Keratinocyte (primary cell): ENCODE measurements around the gene RNF144A. TPM values are rescaled to one million over a fixed set of nuclear protein-coding genes. Genes with fewer than 3 reads are reported as not detected.

Experiments
- DNase-seq: peaks from one replicate; pipeline ENCODE4 v3.0.0-alpha.2; 2011; ENCODE audit warnings: low read depth, missing footprints, low spot score
- FAIRE-seq: peaks from 2 replicates; lab custom pipeline; 2011; peaks lifted over from hg19 to GRCh38; lab: Jason Lieb, UNC
- H2AFZ ChIP-seq: 2 replicates; pipeline ENCODE4 v1.6.0; 2012; ENCODE audit warnings: low read length, control low read depth, inconsistent platforms; ENCODE audit not compliant: control insufficient read depth
- H3K27ac ChIP-seq: 2 replicates; pipeline ENCODE4 v1.5.1; 2011; ENCODE audit warnings: low read length; ENCODE audit not compliant: control insufficient read depth, insufficient read depth
- H3K27me3 ChIP-seq: 3 replicates; pipeline ENCODE4 v1.6.0; 2011; ENCODE audit warnings: low read length; ENCODE audit not compliant: control insufficient read depth, insufficient read depth; ENCODE audit errors: extremely low read depth
- H3K36me3 ChIP-seq, 2 experiments: 2 replicates in 1 of 2; 3 replicates in 1 of 2; pipeline ENCODE4 v1.5.1; 2011; ENCODE audit warnings: low read length in 2 of 2, mild to moderate bottlenecking in 1 of 2; ENCODE audit not compliant: control insufficient read depth in 2 of 2, insufficient read depth in 2 of 2; ENCODE audit errors: extremely low read depth in 1 of 2
- H3K4me1 ChIP-seq: 3 replicates; pipeline ENCODE4 v1.5.1; 2011; ENCODE audit warnings: low read length; ENCODE audit not compliant: control insufficient read depth, insufficient read depth; ENCODE audit errors: extremely low read depth
- H3K4me2 ChIP-seq: 3 replicates; pipeline ENCODE4 v1.6.0; 2011; ENCODE audit warnings: low read depth, low read length; ENCODE audit not compliant: control insufficient read depth, insufficient read depth; ENCODE audit errors: extremely low read depth
- H3K4me3 ChIP-seq, 3 experiments: fragments of 200-600 bp in 1 of 3; sonication (generic) in 1 of 3; 2 replicates in 2 of 3; 3 replicates in 1 of 3; pipeline ENCODE4 v1.5.1; 2011 to 2016; ENCODE audit warnings: low read length in 3 of 3, mild to moderate bottlenecking in 3 of 3, control low read depth in 2 of 3, inconsistent platforms in 1 of 3, low read depth in 1 of 3, mixed read lengths in 1 of 3, mixed run types in 1 of 3, moderate library complexity in 1 of 3; ENCODE audit not compliant: control insufficient read depth in 2 of 3, insufficient read depth in 2 of 3; ENCODE audit errors: extremely low read depth in 1 of 3
- H3K79me2 ChIP-seq: 2 replicates; pipeline ENCODE4 v1.6.0; 2012; ENCODE audit warnings: low read length; ENCODE audit not compliant: control insufficient read depth, insufficient read depth
- H3K9ac ChIP-seq: 3 replicates; pipeline ENCODE4 v1.6.0; 2011; ENCODE audit warnings: low read length; ENCODE audit not compliant: control insufficient read depth, insufficient read depth; ENCODE audit errors: extremely low read depth
- H3K9me1 ChIP-seq: 3 replicates; pipeline ENCODE4 v1.6.0; 2011; ENCODE audit warnings: low read length; ENCODE audit not compliant: control insufficient read depth, insufficient read depth; ENCODE audit errors: extremely low read depth
- H3K9me3 ChIP-seq: 2 replicates; pipeline ENCODE4 v1.5.1; 2012; ENCODE audit warnings: low read depth, low read length; ENCODE audit not compliant: control insufficient read depth
- H4K20me1 ChIP-seq: 3 replicates; pipeline ENCODE4 v1.6.0; 2011; ENCODE audit warnings: low read length; ENCODE audit not compliant: control insufficient read depth, insufficient read depth; ENCODE audit errors: extremely low read depth
- EZH2 ChIP-seq: IDR thresholded peaks from one replicate; pipeline ENCODE4 v1.6.1; 2012; ENCODE audit warnings: inconsistent platforms, mild to moderate bottlenecking, low read length, moderate library complexity
- dilution Hi-C: fragments of 300-500 bp; cut with MboI; formaldehyde crosslinking; loops from one replicate; pipeline ENCODE4 v1.7.0; 2020; ENCODE audit warnings: low sequenced_read_pairs; ENCODE audit not compliant: extremely low pct_ligation_motif_present
- polyA plus RNA-seq, 5 experiments: library from polyadenylated mRNA; depleted of rRNA in 3 of 5; stranded (reverse) in 3 of 5; stranded (forward) in 1 of 5; unstranded in 1 of 5; fragments of >200 nt; gene quantifications; 1 replicate in 1 of 5; 2 replicates in 3 of 5; 3 replicates in 1 of 5; pipeline versions ENCODE4 v1.2.1 to v1.2.3, GENCODE V29; 2011 to 2012; ENCODE audit warnings: missing spikeins in 2 of 5, low read depth in 1 of 5, low replicate concordance in 1 of 5
- TF ChIP-seq, protein P1 (sequence below), 3 experiments: IDR thresholded peaks in 1 of 3; conservative IDR thresholded peaks in 1 of 3; optimal IDR thresholded peaks in 1 of 3; 2 replicates in 2 of 3; 3 replicates in 1 of 3; pipeline versions ENCODE3 to v1.5.1; 2011; ENCODE audit warnings: low read length in 3 of 3, mild to moderate bottlenecking in 3 of 3, moderate library complexity in 2 of 3, control low read depth in 1 of 3, inconsistent platforms in 1 of 3; ENCODE audit not compliant: insufficient read depth in 2 of 3; ENCODE audit errors: extremely low read depth in 1 of 3

RNF144A gene
- polyA plus RNA-seq, 1 donor (not counting 4 experiments of a cell fraction or from before 2014, with no cell fraction given) = 1.4 TPM

- Histone ChIP-seq H3K9me1 (no peaks in the 10 kb centered on the region), H4K20me1 (no peaks in the 10 kb centered on the region), H3K79me2 (no peaks in the 10 kb centered on the region), H3K9me3 (no peaks in the 10 kb centered on the region), H3K27ac (no peak overlapping the region), H3K4me1 (no peaks in the 10 kb centered on the region), H3K36me3 (no peaks in the 10 kb centered on the region), H3K4me2 (no peak overlapping the region), H3K4me3 (no peak overlapping the region), H2AFZ (no peak overlapping the region), H3K27me3 (no peaks in the 10 kb centered on the region), H3K9ac (no peak overlapping the region)
- dilution Hi-C loops = no loop called here
- TF ChIP-seq EZH2 = no peak
- TF ChIP-seq, protein P1, sequence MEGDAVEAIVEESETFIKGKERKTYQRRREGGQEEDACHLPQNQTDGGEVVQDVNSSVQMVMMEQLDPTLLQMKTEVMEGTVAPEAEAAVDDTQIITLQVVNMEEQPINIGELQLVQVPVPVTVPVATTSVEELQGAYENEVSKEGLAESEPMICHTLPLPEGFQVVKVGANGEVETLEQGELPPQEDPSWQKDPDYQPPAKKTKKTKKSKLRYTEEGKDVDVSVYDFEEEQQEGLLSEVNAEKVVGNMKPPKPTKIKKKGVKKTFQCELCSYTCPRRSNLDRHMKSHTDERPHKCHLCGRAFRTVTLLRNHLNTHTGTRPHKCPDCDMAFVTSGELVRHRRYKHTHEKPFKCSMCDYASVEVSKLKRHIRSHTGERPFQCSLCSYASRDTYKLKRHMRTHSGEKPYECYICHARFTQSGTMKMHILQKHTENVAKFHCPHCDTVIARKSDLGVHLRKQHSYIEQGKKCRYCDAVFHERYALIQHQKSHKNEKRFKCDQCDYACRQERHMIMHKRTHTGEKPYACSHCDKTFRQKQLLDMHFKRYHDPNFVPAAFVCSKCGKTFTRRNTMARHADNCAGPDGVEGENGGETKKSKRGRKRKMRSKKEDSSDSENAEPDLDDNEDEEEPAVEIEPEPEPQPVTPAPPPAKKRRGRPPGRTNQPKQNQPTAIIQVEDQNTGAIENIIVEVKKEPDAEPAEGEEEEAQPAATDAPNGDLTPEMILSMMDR (optimal IDR thresholded peaks at IDR 0.05 in 1 of 3, IDR thresholded peaks at IDR 0.05 in 1 of 3, conservative IDR thresholded peaks at IDR 0.05 in 1 of 3; ENCODE audit: extremely low read depth in 1 of 3, insufficient read depth in 2 of 3, low read length in 3 of 3) = no peak
- no peak for FAIRE-seq
- DNase-seq = no peak
Measured at GRCh38 chr2:7061450-7061789, 144.2 kb downstream of the RNF144A start.

GRCh38 chr2:7061921-7062320 is 144.7 kb downstream of the RNF144A start:
- Histone ChIP-seq H3K9me3 (no peaks in the 10 kb centered on the region), H3K9ac (no peak overlapping the region), H3K4me3 (no peak overlapping the region), H3K27ac (no peak overlapping the region), H3K4me2 (no peak overlapping the region), H3K4me1 (no peaks in the 10 kb centered on the region), H3K27me3 (no peaks in the 10 kb centered on the region), H4K20me1 (no peaks in the 10 kb centered on the region), H3K9me1 (no peaks in the 10 kb centered on the region), H3K79me2 (no peaks in the 10 kb centered on the region), H2AFZ (no peak overlapping the region), H3K36me3 (no peaks in the 10 kb centered on the region)
- no peak for FAIRE-seq
- TF ChIP-seq, protein P1 (optimal IDR thresholded peaks at IDR 0.05 in 1 of 3, IDR thresholded peaks at IDR 0.05 in 1 of 3, conservative IDR thresholded peaks at IDR 0.05 in 1 of 3; ENCODE audit: extremely low read depth in 1 of 3, insufficient read depth in 2 of 3, low read length in 3 of 3) = no peak
- TF ChIP-seq EZH2 = no peak
- no peak for DNase-seq
- dilution Hi-C loops = no loop called here
